ENCODE data around the gene TMEM201.

DNA sequence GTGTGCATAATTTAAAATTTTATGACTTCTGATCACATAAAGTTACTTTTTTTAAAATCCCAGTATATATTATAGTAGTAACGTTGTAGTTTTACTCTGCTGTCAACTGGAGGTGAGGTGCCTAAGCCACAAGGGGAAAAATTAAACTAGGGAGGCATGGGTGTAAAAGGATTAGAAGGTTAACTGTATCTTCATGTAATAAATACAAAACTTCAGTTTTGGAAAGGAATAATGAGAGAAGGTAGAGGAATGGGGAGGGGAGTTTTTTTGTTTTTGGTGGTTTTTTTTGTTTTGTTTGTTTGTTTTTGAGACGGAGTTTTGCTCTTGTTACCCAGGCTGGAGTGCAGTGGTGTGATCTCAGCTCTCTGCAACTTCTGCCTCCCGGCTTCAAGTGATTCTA lies 43.8 kb upstream of the TMEM201 start:
- TF ChIP-seq CTCF (IDR thresholded peaks at IDR 0.05) (no peak), POLR2A (IDR thresholded peaks at IDR 0.05) (no peak)
